Mucosa of descending colon (tissue), 3 donors: ENCODE data around the gene DNAJA3. TPM values are rescaled to one million over a fixed set of nuclear protein-coding genes. Genes with fewer than 3 reads are reported as not detected.
A peak's percentile ranks its signal among the peaks of the same experiment; 100 is the strongest.

Experiments used
- ATAC-seq: fragments of 200-7000 bp; cut with Tn5 transposase; one replicate; pipeline ENCODE4 v1.9.1; 2020; ENCODE audit warnings: mild to moderate bottlenecking, moderate library complexity
- DNase-seq, 3 donors: peaks; one replicate each; pipeline ENCODE4 v3.0.0-alpha.2; 2020
- H3K36me3 ChIP-seq: fragments of 200-600 bp; one replicate; pipeline ENCODE4 v1.8.0; 2021; ENCODE audit warnings: low read depth, mild to moderate bottlenecking
- H3K4me1 ChIP-seq: fragments of 200-600 bp; one replicate; pipeline ENCODE4 v1.8.0; 2021; ENCODE audit warnings: low read depth, mild to moderate bottlenecking
- H3K4me3 ChIP-seq: fragments of 200-600 bp; one replicate; pipeline ENCODE4 v1.8.0; 2021; ENCODE audit warnings: mild to moderate bottlenecking
- H3K9me3 ChIP-seq: fragments of 200-600 bp; one replicate; pipeline ENCODE4 v1.8.0; 2021; ENCODE audit warnings: mild to moderate bottlenecking
- CTCF ChIP-seq: fragments of 200-600 bp; IDR thresholded peaks from one replicate; pipeline ENCODE4 v1.8.0; 2022; ENCODE audit warnings: antibody characterized with exemption, mild to moderate bottlenecking
- intact Hi-C, 2 donors: fragments of 100-400 bp; cut with DNase I in 1 of 2; cut with micrococcal nuclease in 1 of 2; formaldehyde crosslinking; loops; one replicate each; pipeline versions ENCODE4 v1.11.0 to v1.11.1; 2022; cut with DNase I, micrococcal nuclease
- total RNA-seq, 3 donors: library from RNA; stranded (reverse); fragmentation: NEBNext Ultra II Directional in 2 of 3; extraction: Animal tissue kit (Norgen Biotek cat#: 25700) in 2 of 3; gene quantifications; one replicate each; pipeline versions ENCODE4 v1.2.1 to v1.2.4, GENCODE V29; 2021 to 2023
- donor health status: DM: no; HTN: no; CAD: no; lungs with moderate emphysema.
- donor health status: DM: no; HTN: no; CAD: no.
- donor health status: DM: no; HTN: yes; CAD: no.

Gene DNAJA3
- total RNA-seq, 3 donors from 2014 or later, result 47.0 to 58.3 (median 54.8) TPM

GRCh38 chr16:4407543-4408322 lies 17.9 kb upstream of the DNAJA3 start:
- Histone ChIP-seq H3K4me3 (no peak overlapping the region), H3K36me3 (no peaks in the 10 kb centered on the region), H3K9me3 (no peaks in the 10 kb centered on the region), H3K4me1 (peaks cover 7% of the 10 kb centered on the region)
- TF ChIP-seq CTCF, result no peak
- ATAC-seq (no peak), DNase-seq (peak in 1 of 3 donors; percentile 20)
- intact Hi-C loops, result no loop called here

- H3K9me3 ChIP-seq, result no peaks in the 10 kb centered on the region
- TF ChIP-seq CTCF, result no peak
- ATAC-seq (no peak), DNase-seq (no peak)
- H3K4me3 ChIP-seq, result no peak overlapping the region
- H3K4me1 ChIP-seq, result peaks cover 7% of the 10 kb centered on the region
- H3K36me3 ChIP-seq, result no peaks in the 10 kb centered on the region
- intact Hi-C loops, result no loop called here
These were observed 17.4 kb upstream of the DNAJA3 start for GRCh38 chr16:4408323-4408690.

DNA sequence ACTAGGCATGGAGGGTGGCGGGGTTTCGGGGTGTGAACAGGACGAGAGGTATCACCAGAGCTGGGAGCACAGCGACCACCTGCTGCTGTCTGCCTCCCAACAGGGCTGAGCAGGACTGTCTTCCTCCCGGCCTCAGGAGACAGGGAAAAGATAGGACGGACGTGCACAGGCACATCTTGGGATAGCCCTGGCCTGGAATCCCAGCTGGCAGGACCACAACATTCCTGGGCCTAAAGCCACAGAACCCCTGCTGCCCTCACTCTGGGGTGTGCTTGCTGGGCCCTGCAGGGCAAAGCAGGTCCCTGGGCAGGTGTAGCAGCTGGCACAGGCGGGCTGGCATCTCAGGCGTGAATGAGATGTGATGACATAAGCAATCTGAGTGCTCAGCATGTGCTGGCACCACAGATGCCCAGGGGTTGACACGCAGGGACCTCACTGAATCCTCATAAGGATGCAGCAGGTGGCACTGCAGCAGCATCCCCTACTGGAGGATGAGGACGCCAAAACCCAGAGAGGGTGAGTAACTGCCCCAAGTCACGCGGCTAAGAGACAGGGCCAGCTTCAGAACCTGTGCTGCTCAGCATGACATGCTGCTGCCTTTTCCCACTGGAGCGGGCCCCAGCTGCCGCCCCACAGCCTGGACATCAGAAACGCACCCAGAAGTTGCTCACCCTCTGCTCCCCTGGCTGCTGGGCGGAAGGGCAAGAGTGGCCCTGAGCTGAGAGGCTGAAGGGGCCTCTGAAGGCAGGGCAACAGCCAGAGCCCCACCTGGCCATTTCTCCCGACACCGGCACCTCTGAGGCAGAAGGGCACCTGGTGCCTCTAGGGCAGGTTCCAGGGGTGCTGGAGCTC lies 16.4 kb upstream of the DNAJA3 start:
- Histone ChIP-seq H3K4me3 (no peak overlapping the region), H3K36me3 (no peaks in the 10 kb centered on the region), H3K4me1 (peaks cover 7% of the 10 kb centered on the region), H3K9me3 (no peaks in the 10 kb centered on the region)
- no peak for ATAC-seq
- DNase-seq, result peak in 1 of 3 donors; percentile 16
- no peak for TF ChIP-seq CTCF
- intact Hi-C loops, result no loop called here

DNA sequence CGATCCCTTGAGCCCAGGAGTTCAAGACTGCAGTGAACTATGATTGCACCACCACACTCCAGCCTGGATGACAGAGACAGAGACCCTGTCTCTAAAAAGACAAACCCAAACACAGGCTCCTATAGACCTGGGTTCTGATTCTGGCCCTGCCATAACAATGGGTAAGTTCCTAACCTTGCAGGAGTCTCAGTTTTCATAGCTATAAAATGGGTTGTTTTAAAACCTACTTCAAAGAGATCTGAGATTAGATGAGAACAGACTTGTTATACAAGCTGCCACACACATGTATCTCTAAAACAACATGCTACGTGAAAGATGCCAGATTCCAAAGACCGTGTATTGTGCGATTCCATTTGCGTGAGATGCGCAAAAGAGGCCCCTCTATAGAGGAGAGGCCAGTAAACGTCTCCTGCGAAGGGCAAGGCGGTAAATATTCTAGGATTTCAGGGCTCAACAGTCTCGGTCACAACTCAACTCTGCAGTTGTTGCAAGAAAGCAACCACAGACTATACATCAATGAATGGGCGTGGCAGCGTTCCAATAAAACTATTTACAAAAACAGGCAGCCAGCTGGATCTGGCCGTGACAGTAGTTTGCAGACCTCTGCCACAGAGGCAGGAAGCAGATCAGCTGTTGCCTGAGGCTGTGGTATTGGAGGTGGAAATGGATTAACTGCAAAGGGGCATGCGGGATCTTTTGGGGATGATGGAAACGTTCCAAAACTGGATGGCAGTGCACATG lies 15.2 kb upstream of the DNAJA3 start:
- H3K36me3 ChIP-seq, result no peaks in the 10 kb centered on the region
- peaks cover 16% of the 10 kb centered on the region for H3K4me1 ChIP-seq
- ATAC-seq (peak; percentile 33), DNase-seq (peak in 1 of 3 donors; percentile 75)
- intact Hi-C loops, result no loop called here
- no peak for TF ChIP-seq CTCF
- H3K4me3 ChIP-seq, result no peak overlapping the region
- H3K9me3 ChIP-seq, result no peaks in the 10 kb centered on the region

- no peaks in the 10 kb centered on the region for H3K36me3 ChIP-seq
- H3K9me3 ChIP-seq, result no peaks in the 10 kb centered on the region
- no peak for TF ChIP-seq CTCF
- DNase-seq, result peak in 1 of 3 donors; percentile 37
- intact Hi-C loops, result no loop called here
- peaks cover 17% of the 10 kb centered on the region for H3K4me1 ChIP-seq
- no peak for ATAC-seq
- H3K4me3 ChIP-seq, result no peak overlapping the region
These were observed 14.0 kb upstream of the DNAJA3 start for GRCh38 chr16:4411684-4412083.
